ENCODE data around the gene C1orf159.
"Not testable (repeated sequence)": the region's sequence is repeated elsewhere in the genome, so short reads cannot be mapped to it uniquely, and the experiment has no call there.

The C1orf159 gene

GRCh38 chr1:1149416-1149815 is 33.5 kb upstream of the C1orf159 start:
- no peak for DNase-seq (ENCODE audit: low read depth)

GRCh38 chr1:1148569-1148968 is 32.7 kb upstream of the C1orf159 start:
- DNase-seq (ENCODE audit: low read depth): no peak

- no peak for DNase-seq (ENCODE audit: low read depth)
These were observed 32.2 kb upstream of the C1orf159 start for GRCh38 chr1:1148061-1148460.

- DNase-seq (ENCODE audit: low read depth): no peak
These were observed 30.7 kb upstream of the C1orf159 start for GRCh38 chr1:1146596-1146995.

GRCh38 chr1:1146026-1146425 is 30.1 kb upstream of the C1orf159 start:
- no peak for DNase-seq (ENCODE audit: low read depth)

GRCh38 chr1:1145547-1145914 is 29.6 kb upstream of the C1orf159 start:
- DNase-seq (ENCODE audit: low read depth): no peak

GRCh38 chr1:1144843-1145546 is 29.1 kb upstream of the C1orf159 start:
- DNase-seq (ENCODE audit: low read depth): no peak

- no peak for DNase-seq (ENCODE audit: low read depth)
These were observed 28.4 kb upstream of the C1orf159 start for GRCh38 chr1:1144122-1144842.

GRCh38 chr1:1143636-1144035 is 27.7 kb upstream of the C1orf159 start:
- no peak for DNase-seq (ENCODE audit: low read depth)

GRCh38 chr1:1142844-1143243 is 27.0 kb upstream of the C1orf159 start:
- no peak for DNase-seq (ENCODE audit: low read depth)

- not testable (repeated sequence) for DNase-seq (ENCODE audit: low read depth)
These were observed 26.5 kb upstream of the C1orf159 start for GRCh38 chr1:1142352-1142751.

- no peak for DNase-seq (ENCODE audit: low read depth)
These were observed 26.0 kb upstream of the C1orf159 start for GRCh38 chr1:1141911-1142250.

GRCh38 chr1:1141244-1141910 is 25.5 kb upstream of the C1orf159 start:
- no peak for DNase-seq (ENCODE audit: low read depth)

GRCh38 chr1:1140673-1141072 is 24.8 kb upstream of the C1orf159 start:
- DNase-seq (ENCODE audit: low read depth): no peak

GRCh38 chr1:1137256-1138045 is 21.6 kb upstream of the C1orf159 start:
- DNase-seq (ENCODE audit: low read depth): no peak

- no peak for DNase-seq (ENCODE audit: low read depth)
These were observed 20.8 kb upstream of the C1orf159 start for GRCh38 chr1:1136547-1137230.

GRCh38 chr1:1135339-1136136 is 19.6 kb upstream of the C1orf159 start:
- DNase-seq (ENCODE audit: low read depth): no peak

- no peak for DNase-seq (ENCODE audit: low read depth)
These were observed 18.5 kb upstream of the C1orf159 start for GRCh38 chr1:1134300-1134970.

GRCh38 chr1:1132956-1133750 is 17.3 kb upstream of the C1orf159 start:
- no peak for DNase-seq (ENCODE audit: low read depth)

Data from fibroblast of the conjunctiva (primary cell).